Stomach (tissue), 9 donors: Measurements from ENCODE around the gene ROBO1. TPM values are rescaled to one million over a fixed set of nuclear protein-coding genes. Genes with fewer than 3 reads are reported as not detected.
"Not testable (repeated sequence)": the region's sequence is repeated elsewhere in the genome, so short reads cannot be mapped to it uniquely, and the experiment has no call there.

Experiments used
- DNase-seq, 2 donors: peaks; one replicate each; pipeline versions ENCODE4 v3.0.0 to v3.0.0-alpha.2; 2013 to 2019
- H3K27ac ChIP-seq, 5 donors: fragments of 200-600 bp in 4 of 5; sonication (generic) in 4 of 5; one replicate each; pipeline ENCODE4 v1.5.1; 2013 to 2019; ENCODE audit warnings: mild to moderate bottlenecking in 1 of 5, moderate library complexity in 1 of 5
- H3K27me3 ChIP-seq, 3 donors: fragments of 200-600 bp; sonication (generic); one replicate each; pipeline ENCODE4 v1.5.1; 2017 to 2019; ENCODE audit warnings: mixed run types in 1 of 3
- H3K36me3 ChIP-seq, 4 donors: fragments of 200-600 bp; sonication (generic); 1 replicate in 3 of 4; 2 replicates in 1 of 4; pipeline ENCODE4 v1.5.1; 2016 to 2019
- H3K4me1 ChIP-seq, 4 donors: fragments of 200-600 bp; sonication (generic); one replicate each; pipeline ENCODE4 v1.5.1; 2016 to 2019
- H3K4me3 ChIP-seq, 4 donors: fragments of 200-600 bp; sonication (generic) in 3 of 4; one replicate each; pipeline ENCODE4 v1.5.1; 2016 to 2019; ENCODE audit warnings: mild to moderate bottlenecking in 1 of 4
- H3K9me3 ChIP-seq, 4 donors: fragments of 200-600 bp; sonication (generic); one replicate each; pipeline ENCODE4 v1.5.1; 2016 to 2019
- EP300 ChIP-seq: sonication (generic); formaldehyde crosslinking; IDR thresholded peaks from one replicate; pipeline ENCODE4 v1.6.1; 2017; ENCODE audit warnings: antibody characterized with exemption
- POLR2A ChIP-seq, 4 donors: fragments of 450-650 bp; IDR thresholded peaks; one replicate each; pipeline ENCODE4 v1.6.1; 2016; ENCODE audit warnings: antibody characterized with exemption in 4 of 4, control low read depth in 2 of 4, mild to moderate bottlenecking in 1 of 4, moderate library complexity in 1 of 4
- POLR2AphosphoS5 ChIP-seq, 3 donors: sonication (generic); formaldehyde crosslinking; IDR thresholded peaks; one replicate each; pipeline ENCODE4 v1.6.1; 2016; ENCODE audit warnings: antibody characterized with exemption in 3 of 3
- WGBS, 5 donors: extraction: QIAGEN DNeasy Blood & Tissue Kit in 3 of 5; methylation state at CpG; one replicate each; pipeline versions ENCODE4 v1.1.5 to v1.1.7; 2013 to 2018; 5-methylcytosine and 5-hydroxymethylcytosine counted together
- intact Hi-C: fragments of 100-400 bp; cut with DNase I; formaldehyde crosslinking; loops from one replicate; pipeline ENCODE4 v1.15.1; 2023; ENCODE audit warnings: low total_unique reads
- polyA plus RNA-seq, 3 donors: library from polyadenylated mRNA; stranded (reverse); fragments of 200-250 nt; gene quantifications; one replicate each; pipeline ENCODE4 v1.2.3, GENCODE V29; 2013
- total RNA-seq, 5 donors: library from RNA; depleted of rRNA; stranded (reverse); fragments of >200 nt; gene quantifications; one replicate each; pipeline versions ENCODE4 v1.1.0 to v1.2.3, GENCODE V29; 2014 to 2016
- TF ChIP-seq, protein P1 (sequence below), 7 experiments: fragments of 450-650 bp in 4 of 7; fragments of 200-600 bp in 3 of 7; sonication (generic) in 3 of 7; IDR thresholded peaks; one replicate each; pipeline ENCODE4 v1.5.1; 2016 to 2019; ENCODE audit warnings: antibody characterized with exemption in 7 of 7, control low read depth in 2 of 7, mild to moderate bottlenecking in 1 of 7
- donor health status: healthy with polysubstance abuse.
- donor health status: Bipolar disorder and iron deficiency.
- donor health status: healthy.

Gene ROBO1
- total and polyA plus RNA-seq, 8 donors, result 2.0 to 174 (median 4.5) TPM

- H3K9me3 ChIP-seq, result peaks cover 0 to 2% (median under 1%) of the 10 kb centered on the region in 4 donors
- TF ChIP-seq, protein P1, sequence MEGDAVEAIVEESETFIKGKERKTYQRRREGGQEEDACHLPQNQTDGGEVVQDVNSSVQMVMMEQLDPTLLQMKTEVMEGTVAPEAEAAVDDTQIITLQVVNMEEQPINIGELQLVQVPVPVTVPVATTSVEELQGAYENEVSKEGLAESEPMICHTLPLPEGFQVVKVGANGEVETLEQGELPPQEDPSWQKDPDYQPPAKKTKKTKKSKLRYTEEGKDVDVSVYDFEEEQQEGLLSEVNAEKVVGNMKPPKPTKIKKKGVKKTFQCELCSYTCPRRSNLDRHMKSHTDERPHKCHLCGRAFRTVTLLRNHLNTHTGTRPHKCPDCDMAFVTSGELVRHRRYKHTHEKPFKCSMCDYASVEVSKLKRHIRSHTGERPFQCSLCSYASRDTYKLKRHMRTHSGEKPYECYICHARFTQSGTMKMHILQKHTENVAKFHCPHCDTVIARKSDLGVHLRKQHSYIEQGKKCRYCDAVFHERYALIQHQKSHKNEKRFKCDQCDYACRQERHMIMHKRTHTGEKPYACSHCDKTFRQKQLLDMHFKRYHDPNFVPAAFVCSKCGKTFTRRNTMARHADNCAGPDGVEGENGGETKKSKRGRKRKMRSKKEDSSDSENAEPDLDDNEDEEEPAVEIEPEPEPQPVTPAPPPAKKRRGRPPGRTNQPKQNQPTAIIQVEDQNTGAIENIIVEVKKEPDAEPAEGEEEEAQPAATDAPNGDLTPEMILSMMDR (IDR thresholded peaks at IDR 0.05), result no peak
- TF ChIP-seq EP300 (no peak), POLR2AphosphoS5 (IDR thresholded peaks at IDR 0.05) (no peak), POLR2A (IDR thresholded peaks at IDR 0.05) (no peak)
- H3K4me3 ChIP-seq, result no peak overlapping the region
- WGBS, 5 donors, result 63 to 77% (median 76%) methylated on average over 3 of the region's 3 CpGs
- H3K27me3 ChIP-seq, result no peaks in the 10 kb centered on the region
- no peaks in the 10 kb centered on the region for H3K4me1 ChIP-seq
- no peaks in the 10 kb centered on the region for H3K36me3 ChIP-seq
- no peak overlapping the region for H3K27ac ChIP-seq
- intact Hi-C loops, result no loop called here
- DNase-seq, result no peak
Observed at GRCh38 chr3:79810092-79810491, 42.3 kb upstream of the ROBO1 start.

DNA sequence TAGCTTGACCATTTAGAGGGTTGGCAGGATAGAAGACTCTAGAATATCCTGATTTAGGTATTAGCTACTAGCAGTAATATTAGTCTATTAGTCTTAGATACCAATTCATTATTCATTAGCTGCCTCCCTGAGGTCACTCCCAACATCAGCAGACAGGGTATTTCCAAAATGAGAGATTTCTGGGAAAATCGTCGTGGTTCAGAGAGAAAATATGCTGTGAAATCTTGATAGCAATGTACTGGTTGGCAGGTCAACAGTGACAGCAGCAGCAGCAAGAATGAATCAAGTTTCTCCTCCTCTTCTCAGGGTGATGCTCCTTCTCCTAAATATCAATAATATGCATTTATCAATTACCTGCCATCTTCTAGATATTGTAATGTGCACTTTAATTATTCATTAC, 41.3 kb upstream of the ROBO1 start:
- H3K36me3 ChIP-seq, result no peaks in the 10 kb centered on the region
- no peak overlapping the region for H3K27ac ChIP-seq
- no peak for TF ChIP-seq POLR2AphosphoS5 (IDR thresholded peaks at IDR 0.05)
- no peak for TF ChIP-seq EP300
- no peak for TF ChIP-seq POLR2A (IDR thresholded peaks at IDR 0.05)
- TF ChIP-seq, protein P1 (IDR thresholded peaks at IDR 0.05), result no peak
- no peak overlapping the region for H3K4me3 ChIP-seq
- H3K9me3 ChIP-seq, result no peaks in the 10 kb centered on the region
- intact Hi-C loops, result no loop called here
- H3K4me1 ChIP-seq, result no peaks in the 10 kb centered on the region
- 61 to 76% (median 68%) methylated on average over 2 of the region's 2 CpGs for WGBS, 5 donors
- no peak for DNase-seq
- no peaks in the 10 kb centered on the region for H3K27me3 ChIP-seq

GRCh38 chr3:79808515-79808914, 40.7 kb upstream of the ROBO1 start:
- no peaks in the 10 kb centered on the region for H3K4me1 ChIP-seq
- intact Hi-C loops, result no loop called here
- H3K36me3 ChIP-seq, result no peaks in the 10 kb centered on the region
- no peaks in the 10 kb centered on the region for H3K27me3 ChIP-seq
- TF ChIP-seq, protein P1 (IDR thresholded peaks at IDR 0.05), result no peak
- TF ChIP-seq POLR2A (IDR thresholded peaks at IDR 0.05) (no peak), EP300 (no peak), POLR2AphosphoS5 (IDR thresholded peaks at IDR 0.05) (no peak)
- H3K9me3 ChIP-seq, result no peaks in the 10 kb centered on the region
- WGBS, 5 donors, result 37 to 50% (median 41%) methylated on average over 2 of the region's 2 CpGs
- no peak overlapping the region for H3K4me3 ChIP-seq
- no peak for DNase-seq
- no peak overlapping the region for H3K27ac ChIP-seq

- peaks cover 0 to 19% (median 0%) of the 10 kb centered on the region in 4 donors for H3K9me3 ChIP-seq
- 56 to 86% (median 79%) methylated on average over 2 to 4 of the region's 4 CpGs for WGBS, 5 donors
- H3K27me3 ChIP-seq, H3K4me1 ChIP-seq, H3K27ac ChIP-seq, intact Hi-C loops, H3K4me3 ChIP-seq, H3K36me3 ChIP-seq, DNase-seq: not testable (repeated sequence)
Observed at GRCh38 chr3:79790177-79790576, 22.4 kb upstream of the ROBO1 start.

DNA sequence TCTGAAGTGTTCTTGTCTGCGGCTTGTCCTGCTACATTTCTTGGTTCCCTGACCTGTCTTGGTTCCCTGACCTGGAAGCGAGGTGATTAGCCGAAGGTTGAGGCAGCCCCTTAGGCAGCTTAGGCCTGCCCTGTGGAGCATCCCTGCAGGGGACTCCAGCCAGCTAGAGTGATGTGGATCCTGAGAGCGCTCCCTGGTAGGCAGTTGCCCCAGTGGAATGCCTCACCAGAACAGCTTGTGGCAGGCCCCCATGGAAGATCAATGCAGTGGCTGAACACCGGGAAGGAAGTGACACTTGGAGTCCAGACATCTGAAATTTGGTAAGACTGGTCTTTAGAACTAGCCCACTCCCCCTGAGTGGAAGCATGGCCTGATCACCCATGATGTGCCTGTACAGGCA, 5.5 kb upstream of the ROBO1 start:
- TF ChIP-seq, protein P1 (IDR thresholded peaks at IDR 0.05), result no peak
- TF ChIP-seq POLR2AphosphoS5 (IDR thresholded peaks at IDR 0.05), result no peak
- no peak for TF ChIP-seq EP300
- no peak for TF ChIP-seq POLR2A (IDR thresholded peaks at IDR 0.05)
- H3K36me3 ChIP-seq, result no peaks in the 10 kb centered on the region
- H3K4me3 ChIP-seq, result no peak overlapping the region
- intact Hi-C loops, result no loop called here
- 91 to 98% (median 93%) methylated on average over 5 of the region's 5 CpGs for WGBS, 5 donors
- H3K27me3 ChIP-seq, result peaks cover 0 to 5% (median 0%) of the 10 kb centered on the region in 3 donors
- DNase-seq, result no peak
- H3K4me1 ChIP-seq, result no peaks in the 10 kb centered on the region
- H3K27ac ChIP-seq, result no peak overlapping the region
- peaks cover 0 to 4% (median 0%) of the 10 kb centered on the region in 4 donors for H3K9me3 ChIP-seq
